Measurements from ENCODE around the gene CFAP57.

The CFAP57 gene

DNA sequence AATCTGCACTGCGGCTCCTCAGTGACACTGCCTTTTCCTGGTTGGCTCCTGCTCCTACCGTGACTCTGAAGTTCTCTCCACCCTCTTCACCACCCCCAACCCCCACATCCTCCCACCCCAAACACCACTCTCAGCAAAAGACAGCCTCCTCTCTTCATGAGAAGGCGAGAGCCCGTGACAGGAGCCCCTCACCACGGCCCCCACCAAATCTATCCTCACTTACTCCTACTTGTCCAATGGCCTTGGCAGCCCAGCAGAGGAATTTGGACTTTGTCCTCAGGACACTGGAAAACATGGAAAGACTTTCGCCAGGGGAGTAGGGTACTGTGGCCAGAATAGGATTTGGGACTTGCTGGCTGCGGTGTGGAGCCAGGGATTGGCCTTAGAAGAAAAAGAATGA is 104.5 kb downstream of the CFAP57 start:
- DNase-seq (ENCODE audit: low read depth, low spot score) = no peak

DNA sequence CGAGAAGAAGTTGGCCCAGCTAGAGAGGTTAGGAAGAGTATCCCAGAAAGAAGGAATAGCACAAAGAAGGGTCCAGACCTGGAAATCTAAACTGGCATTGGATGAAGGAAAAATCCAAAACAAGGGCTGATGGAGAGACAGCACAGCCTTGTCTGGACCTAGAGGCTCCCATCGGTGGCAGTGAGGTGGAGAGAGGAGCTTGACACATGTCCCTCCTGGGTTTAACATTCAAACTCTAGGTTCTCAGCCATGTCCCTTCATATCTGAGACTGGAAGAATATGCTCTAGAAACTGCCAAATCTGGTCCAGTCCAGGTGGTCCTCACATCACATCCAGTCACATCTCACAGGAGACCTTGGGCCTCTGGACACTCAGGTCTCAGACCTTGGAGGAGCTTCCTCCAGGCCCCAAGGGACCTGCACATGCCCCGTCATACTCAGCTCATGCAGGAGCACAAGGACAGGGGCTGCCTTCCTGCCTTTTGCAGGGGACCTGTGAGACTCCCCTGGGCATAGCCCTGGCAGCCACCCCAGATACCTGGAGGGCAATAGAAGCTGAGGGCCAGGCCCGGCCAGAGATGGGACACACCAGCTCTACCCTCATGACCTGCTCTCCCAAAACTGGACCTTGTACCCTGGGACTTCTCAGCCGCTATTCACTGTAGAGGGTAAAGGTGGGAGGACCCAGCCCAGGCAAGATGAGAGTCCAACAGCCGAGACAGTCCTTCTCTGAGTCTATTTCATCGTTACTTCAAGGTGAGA is 105.2 kb downstream of the CFAP57 start:
- no peak for DNase-seq (ENCODE audit: low read depth, low spot score)

- DNase-seq (ENCODE audit: low read depth, low spot score) = no peak
Observed at GRCh38 chr1:43279161-43279560, 107.0 kb downstream of the CFAP57 start.

GRCh38 chr1:43279666-43280065 is 107.5 kb downstream of the CFAP57 start:
- no peak for DNase-seq (ENCODE audit: low read depth, low spot score)

- DNase-seq (ENCODE audit: low read depth, low spot score) = no peak
Observed at GRCh38 chr1:43280692-43281091, 108.6 kb downstream of the CFAP57 start.

GRCh38 chr1:43282220-43283195 is 110.4 kb downstream of the CFAP57 start:
- no peak for DNase-seq (ENCODE audit: low read depth, low spot score)

- DNase-seq (ENCODE audit: low read depth, low spot score) = no peak
Observed at GRCh38 chr1:43284065-43284464, 111.9 kb downstream of the CFAP57 start.

GRCh38 chr1:43284546-43285110 is 112.5 kb downstream of the CFAP57 start:
- no peak for DNase-seq (ENCODE audit: low read depth, low spot score)

DNA sequence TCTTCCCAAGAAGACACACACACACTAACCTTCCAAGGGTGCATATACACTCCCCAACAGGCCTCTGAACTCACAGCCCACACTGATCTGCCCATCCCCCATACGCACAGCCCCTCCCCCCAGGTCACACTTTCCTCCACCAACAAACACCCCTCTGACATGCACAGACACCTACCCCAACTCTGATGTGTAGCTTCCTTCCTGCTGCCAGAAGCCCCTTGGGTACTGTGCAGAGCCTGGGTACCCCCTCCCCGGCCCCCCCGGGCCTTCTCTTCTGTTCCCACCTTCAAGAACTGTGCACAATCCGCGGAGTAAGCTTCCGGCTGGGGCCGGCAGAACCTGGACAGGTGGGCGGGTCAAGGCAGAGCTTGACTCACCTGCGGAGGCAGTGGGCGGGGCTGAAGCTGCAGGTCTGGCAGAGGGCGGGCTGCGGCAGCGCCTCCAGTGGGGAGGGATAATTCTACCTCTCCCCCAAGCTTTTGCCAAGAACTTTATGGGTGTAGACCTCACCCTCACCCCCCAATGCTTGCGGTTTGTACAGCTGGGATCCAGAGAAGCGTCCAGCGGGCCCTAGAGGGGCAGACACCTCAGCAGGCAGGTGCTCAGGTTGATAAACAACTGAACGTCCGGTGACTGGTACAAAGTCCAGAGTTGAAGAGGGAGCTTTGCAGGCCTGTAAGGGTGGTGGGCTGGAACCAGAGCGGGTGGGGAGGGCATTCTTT is 113.3 kb downstream of the CFAP57 start, which contains the start of gene C1orf210:
Gene C1orf210 (minus strand): TSS at position 313 of the 722 bp plus-strand sequence. CDS start 2,311 bp downstream, outside the sequence.
- DNase-seq (ENCODE audit: low read depth, low spot score) = no peak

GRCh38 chr1:43286115-43286514 is 114.0 kb downstream of the CFAP57 start:
- DNase-seq (ENCODE audit: low read depth, low spot score) = no peak

DNA sequence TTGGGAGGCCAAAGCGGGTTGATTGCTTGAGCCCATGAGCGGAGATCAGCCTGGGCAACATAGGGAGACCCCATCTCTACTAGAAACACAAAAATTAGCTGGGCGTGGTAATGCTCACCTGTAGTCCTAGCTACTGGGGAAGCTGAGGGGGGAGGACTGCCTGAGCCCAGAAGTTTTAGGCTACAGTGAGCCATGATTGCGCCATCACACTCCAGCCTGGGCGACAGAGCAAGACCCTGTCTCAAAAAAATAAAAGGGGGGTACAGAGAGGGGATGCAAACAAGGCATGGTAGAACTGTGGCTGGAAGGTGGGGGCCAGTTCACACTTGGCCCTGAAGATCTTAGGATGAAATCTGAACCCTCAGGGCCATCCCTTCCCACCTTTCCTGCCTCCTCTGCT is 114.4 kb downstream of the CFAP57 start:
- DNase-seq (ENCODE audit: low read depth, low spot score) = no peak

DNA sequence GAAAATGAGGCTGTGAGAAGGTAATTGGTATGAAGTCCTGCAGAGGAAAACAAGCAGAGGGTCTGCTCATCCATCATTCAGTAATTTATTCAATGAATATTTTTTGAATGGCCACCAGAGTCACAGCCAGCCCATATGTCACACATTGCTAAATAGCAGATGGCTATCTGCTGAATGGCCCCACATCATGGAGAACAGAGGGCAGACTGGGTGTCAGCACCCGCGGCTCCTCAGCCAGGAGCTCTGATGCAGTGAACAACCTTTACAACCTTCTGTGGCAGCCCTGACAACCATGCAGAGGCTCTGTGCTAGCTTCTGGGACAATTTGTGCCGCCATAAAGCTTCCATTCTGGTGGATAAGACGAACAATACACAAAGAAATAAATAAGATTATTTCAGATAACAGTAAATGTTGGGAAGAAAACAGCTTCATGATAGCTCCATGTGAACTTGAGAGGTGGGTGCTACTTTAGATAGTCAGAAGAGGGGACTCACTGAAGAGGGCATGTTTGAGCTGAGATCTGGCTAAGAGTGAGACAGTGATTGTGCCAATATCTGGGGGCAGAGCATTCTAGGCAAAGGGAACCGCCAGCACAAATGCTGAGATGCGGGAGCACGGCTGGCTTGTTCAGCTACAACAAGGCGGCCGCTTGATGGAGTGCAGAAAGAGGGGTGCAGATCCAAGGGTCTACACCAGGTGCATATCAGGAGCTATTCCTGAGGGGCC is 116.1 kb downstream of the CFAP57 start:
- no peak for DNase-seq (ENCODE audit: low read depth, low spot score)

DNA sequence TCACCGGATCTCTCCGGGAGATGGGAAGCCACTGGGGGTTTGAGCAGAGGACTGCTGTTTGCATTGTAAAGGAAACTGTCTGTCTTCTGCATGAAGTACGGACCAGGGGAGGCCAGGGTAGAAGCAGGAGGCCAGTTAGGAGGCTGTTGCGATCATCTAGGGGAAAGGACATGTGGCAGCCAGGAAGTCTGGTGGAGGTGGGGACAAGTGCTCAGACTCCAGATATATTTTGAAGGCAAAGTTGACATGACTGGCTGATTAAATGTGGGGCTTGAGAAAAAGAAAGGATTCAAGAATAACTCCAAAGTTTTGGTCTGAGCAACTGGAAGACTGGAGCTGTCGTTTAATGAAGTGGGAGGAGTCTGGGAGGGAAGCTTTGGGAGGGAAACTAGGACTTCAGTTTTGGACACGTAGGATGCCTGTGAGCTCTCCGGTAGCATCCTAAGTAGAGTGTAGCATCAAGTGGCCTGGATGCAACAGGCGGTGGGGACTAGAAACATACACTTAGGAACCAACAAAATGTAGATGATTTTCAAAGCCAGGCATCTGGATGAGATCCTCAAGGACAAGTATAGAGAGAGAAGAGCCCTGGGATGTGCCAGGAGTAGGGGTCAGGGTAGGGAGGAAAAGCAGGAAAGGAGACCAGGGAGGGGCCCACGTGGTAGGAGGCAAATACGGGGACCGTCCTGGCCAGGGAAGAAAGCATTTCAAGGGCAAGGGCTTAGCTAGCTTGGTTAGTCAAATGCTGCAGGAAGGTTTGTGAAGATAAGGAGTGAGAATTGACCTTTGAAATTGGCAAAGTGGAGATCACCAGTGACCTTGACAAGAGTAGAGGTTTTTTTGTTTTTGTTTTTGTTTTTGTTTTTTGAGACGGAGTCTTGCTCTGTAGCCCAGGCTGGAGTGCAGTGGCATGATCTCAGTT is 116.9 kb downstream of the CFAP57 start:
- DNase-seq (ENCODE audit: low read depth, low spot score) = no peak

DNA sequence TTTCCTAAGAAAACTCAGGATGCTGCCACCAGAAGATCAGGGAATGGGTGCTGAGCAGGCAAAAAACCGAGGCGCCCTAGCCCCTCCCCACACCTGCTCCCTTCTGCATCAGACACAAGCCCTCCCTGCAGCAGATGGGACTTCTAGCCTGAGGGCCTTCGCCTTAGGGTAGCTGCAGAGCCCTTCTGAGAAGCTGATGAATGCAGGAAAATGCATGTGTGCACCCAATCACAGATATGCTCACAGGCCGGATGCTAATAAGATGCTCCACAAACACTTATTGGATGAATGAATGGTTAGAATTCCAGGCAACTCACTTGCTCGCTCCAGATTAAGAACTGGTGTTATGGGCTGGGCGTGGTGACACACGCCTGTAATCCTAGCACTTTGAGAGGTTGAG is 120.1 kb downstream of the CFAP57 start:
- DNase-seq (ENCODE audit: low read depth, low spot score) = no peak

- no peak for DNase-seq (ENCODE audit: low read depth, low spot score)
Observed at GRCh38 chr1:43292679-43293078, 120.5 kb downstream of the CFAP57 start.

DNA sequence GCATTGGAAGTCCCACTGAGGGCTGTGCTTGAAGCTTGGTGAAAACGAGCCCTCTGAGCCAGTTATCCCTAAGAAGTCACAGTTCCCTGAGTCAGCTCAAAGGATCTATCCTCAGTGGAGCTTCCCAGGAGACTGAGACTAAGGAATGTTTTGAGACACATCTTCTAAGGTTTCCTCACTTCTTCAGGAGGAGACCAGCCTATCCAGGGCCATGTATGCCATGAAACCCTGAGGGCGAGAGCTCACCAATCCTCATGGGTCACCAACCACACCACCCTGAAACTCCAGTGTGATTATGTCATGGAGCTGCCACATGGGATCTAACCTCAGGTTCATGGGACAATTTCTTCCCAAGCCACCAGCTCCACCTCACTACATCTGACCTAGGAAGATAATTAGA is 121.0 kb downstream of the CFAP57 start:
- DNase-seq (ENCODE audit: low read depth, low spot score) = no peak

- no peak for DNase-seq (ENCODE audit: low read depth, low spot score)
Observed at GRCh38 chr1:43293896-43294760, 122.0 kb downstream of the CFAP57 start.

DNA sequence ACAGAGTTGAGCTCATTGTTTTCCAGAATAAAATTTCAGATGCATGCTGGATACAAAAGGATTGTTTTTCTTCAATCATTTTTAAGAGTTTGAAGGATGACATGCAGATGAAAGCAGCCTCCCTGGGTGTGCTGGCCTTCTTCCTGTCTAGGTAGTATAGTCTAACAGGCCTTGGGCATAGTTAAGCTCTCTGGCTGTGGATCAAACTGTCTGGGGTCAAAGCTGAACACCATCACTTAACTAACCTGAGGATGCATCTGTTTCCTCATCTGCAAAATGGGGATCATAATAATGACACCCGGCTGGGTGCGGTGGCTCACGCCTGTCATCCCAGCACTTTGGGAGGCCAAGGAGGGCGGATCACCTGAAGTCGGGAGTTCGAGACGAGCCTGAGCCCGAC is 122.6 kb downstream of the CFAP57 start:
- no peak for DNase-seq (ENCODE audit: low read depth, low spot score)

GRCh38 chr1:43296207-43296606 is 124.1 kb downstream of the CFAP57 start:
- DNase-seq (ENCODE audit: low read depth, low spot score) = no peak

All from brain pericyte (primary cell).